HG03280 (cell line): ENCODE data around the gene QTRT2.

ENCODE experiments used
- ATAC-seq: cut with Tn5 transposase; IDR thresholded peaks from one replicate; pipeline ENCODE4 v1.9.1; 2021; ENCODE audit warnings: mild to moderate bottlenecking, moderate library complexity; ENCODE audit not compliant: unreplicated experiment

Gene QTRT2

DNA sequence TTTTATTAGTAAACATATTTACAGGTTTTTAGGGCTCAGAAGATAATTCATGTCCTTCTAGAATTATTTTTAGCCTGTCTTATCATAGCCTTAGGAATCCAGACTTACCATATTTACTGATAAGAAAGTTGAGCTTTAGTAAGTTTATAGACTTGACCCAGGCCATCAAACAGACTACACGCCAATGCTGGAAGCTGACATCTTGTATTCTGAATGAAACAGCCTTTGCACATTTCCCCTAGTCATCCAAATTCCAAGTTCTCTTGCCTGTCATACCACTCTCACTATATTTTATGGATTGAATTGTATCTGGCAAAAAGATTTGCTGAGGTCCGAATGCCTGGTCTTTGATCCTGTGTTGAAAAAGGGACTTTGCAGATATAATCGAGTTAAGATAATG, 63.7 kb downstream of the QTRT2 start:
- ATAC-seq, result no peak

DNA sequence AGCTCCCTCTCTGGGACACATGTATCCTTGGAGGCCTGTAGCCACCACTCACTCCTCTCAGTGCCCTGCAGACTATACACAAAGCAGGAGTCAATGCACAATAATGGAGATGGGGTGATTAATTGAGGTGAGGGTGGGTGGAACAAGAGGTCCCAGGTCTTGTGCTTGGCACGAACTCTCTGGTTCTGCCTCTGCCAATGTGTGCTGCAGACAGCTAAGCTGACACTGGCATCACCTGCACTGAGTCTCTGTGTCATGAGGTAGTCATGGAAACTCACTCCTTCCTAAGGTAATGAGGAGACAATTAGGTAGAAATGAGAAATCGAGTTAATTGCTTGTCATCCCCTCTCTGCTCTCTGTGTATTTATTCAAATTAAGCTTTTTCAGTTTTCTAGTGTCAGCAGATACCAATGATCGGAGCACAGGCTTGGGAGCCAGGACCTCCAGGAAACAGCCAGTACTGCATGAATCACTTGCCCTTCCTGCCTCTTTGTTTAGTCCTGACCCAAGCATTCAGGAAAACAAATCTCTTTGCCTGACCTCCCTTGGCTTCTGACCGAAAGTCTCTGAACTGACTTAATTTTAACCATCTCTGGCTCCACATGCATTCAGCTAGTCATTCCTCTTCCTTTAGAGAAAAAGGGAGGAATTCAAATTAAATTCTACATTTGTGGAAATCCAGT, 65.6 kb downstream of the QTRT2 start:
- no peak for ATAC-seq

DNA sequence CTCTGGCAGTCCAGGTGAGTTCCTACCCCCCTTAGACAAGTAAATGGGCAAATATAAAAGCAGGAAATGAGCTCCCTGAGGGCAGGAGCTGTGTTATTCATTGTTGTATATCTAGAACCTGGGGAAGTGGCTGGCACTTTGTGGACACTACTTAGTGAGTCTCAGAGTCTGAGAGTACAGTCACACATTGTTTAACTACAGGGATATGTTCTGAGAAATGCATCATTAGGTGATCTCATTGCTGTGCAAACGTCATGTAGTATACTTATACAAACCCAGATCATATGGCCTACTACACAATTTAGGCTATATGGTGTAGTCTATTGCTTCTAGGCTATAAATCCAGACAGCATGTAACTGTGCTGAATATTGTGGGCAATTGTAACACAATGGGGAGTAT, 69.9 kb downstream of the QTRT2 start:
- ATAC-seq, result no peak

DNA sequence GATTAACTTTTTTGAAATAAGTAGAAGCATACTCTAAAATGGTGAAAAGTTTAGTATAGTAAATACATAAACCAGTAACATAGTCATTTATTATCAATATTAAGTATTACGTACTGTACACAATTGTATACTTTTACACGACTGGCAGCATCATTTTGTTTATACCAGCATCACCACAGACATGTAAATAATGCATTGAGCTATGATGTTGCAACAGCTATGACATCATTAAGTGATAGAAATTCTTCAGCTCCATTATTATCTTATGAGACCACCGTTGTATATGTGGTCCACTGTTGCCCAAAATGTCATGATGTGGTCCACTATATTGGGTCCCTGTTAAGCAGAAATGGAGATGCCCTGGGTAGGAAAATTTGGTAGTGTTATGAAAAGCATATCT, 71.0 kb downstream of the QTRT2 start:
- ATAC-seq, result no peak

DNA sequence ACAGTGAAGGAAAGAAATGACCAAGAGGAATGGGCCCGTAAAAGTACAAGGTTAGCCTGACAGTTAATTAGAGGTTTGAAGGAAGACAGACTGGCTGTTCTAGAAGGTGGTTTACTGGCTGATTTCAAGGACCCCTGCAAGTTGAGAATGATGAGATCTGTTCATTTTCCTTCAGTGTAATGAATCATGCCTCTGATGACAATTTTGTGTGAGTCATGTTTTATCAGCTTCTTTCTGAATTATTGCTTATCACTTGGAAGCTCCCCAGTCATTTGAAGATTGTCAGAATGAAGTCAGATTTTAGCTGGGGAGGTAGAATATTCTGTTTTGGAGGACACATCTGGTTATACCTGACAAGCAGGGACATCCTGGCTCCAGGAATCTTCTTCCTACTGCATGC, 71.7 kb downstream of the QTRT2 start:
- ATAC-seq, result no peak

DNA sequence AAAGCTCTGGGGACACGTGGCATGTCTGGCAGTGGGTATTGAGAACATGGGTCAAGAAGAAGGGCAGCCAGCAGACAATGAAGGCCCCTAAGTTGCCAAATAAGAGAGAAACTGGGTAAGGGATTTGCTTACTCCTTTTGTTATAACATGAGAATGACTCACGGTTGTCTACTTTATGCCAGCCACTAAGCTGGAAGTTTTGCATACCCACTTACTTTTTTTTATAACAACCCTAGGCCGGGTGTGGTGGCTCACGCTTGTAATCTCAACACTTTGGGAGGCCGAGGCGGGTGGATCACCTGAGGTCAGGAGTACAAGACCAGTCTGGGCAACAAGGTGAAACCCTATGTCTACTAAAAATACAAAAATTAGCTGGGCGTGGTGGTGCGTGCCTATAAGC, 72.3 kb downstream of the QTRT2 start:
- no peak for ATAC-seq

DNA sequence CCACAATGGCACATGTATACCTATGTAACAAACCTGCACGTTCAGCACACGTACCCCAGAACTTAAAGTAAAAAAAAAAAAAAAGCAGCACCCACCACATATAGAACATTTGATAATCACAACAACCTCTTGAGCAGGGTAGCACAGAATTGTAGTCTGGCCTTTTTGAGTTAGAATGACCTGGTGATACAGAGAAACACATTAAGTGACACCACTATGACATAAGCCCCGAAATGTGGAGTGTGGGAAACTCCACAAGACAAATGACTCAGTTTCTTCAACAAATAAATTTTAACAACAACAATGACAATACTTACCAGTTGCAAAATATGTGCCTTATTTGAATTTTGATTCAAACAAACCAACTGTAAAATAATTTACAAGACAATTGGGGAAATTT, 76.0 kb downstream of the QTRT2 start:
- ATAC-seq, result no peak

DNA sequence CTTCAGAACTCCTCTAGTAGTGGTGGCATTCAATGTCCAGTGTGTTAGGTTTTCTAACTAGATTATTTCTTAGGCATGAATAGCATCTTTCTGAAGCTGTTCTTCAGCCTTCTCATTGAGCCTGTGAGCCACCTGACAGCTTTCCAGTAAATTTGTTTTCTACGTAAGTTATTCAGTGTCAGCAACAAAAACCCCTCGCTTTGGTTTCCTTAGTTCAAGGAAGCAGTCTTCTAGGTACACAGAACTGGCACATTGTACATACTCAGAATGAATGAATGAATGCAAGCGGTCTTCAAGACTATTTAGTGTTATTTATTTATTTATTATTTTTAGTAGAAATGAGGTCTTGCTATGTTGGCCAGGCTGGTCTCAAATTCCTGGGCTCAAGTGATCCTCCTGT, 77.4 kb downstream of the QTRT2 start:
- ATAC-seq, result no peak
